ENCODE results near the gene DDA1. TPM values are rescaled to one million over a fixed set of nuclear protein-coding genes. Genes with fewer than 3 reads are reported as not detected.
A peak's percentile ranks its signal among the peaks of the same experiment; 100 is the strongest.

Gene DDA1
- total RNA-seq, 1 donor from 2014 or later: 21.9 TPM

- Mint-ChIP-seq H3K9me3 (no peaks in the 10 kb centered on the region), H3K27ac (no peak overlapping the region), H3K4me1 (no peaks in the 10 kb centered on the region), H3K4me3 (no peak overlapping the region), H3K27me3 (ENCODE audit: insufficient read depth, low read depth) (peaks cover 5% of the 10 kb centered on the region), H3K36me3 (peaks cover 13% of the 10 kb centered on the region)
- Histone ChIP-seq H3F3A (ENCODE audit: low read depth) (peaks cover 12% of the 10 kb centered on the region), H3K9me3 (ENCODE audit: low read depth) (no peaks in the 10 kb centered on the region), H3K4me3 (no peak overlapping the region), H2AFZ (replicated peaks) (no peak overlapping the region), H3K27ac (no peak overlapping the region), H3K27me3 (no peaks in the 10 kb centered on the region), H4K20me1 (ENCODE audit: low read depth) (no peaks in the 10 kb centered on the region), H3K36me3 (no peaks in the 10 kb centered on the region), H3K79me2 (ENCODE audit: low read depth) (no peaks in the 10 kb centered on the region), H3K9ac (no peak overlapping the region), H3K4me2 (no peak overlapping the region), H3K4me1 (no peaks in the 10 kb centered on the region)
- no peak for DNase-seq (ENCODE audit: low spot score)
- no peak for TF ChIP-seq EZH2 (IDR thresholded peaks at IDR 0.05)
- TF ChIP-seq EZH2phosphoT487 (IDR thresholded peaks at IDR 0.05): no peak
- TF ChIP-seq CTCF (IDR thresholded peaks at IDR 0.05): no peak
These were observed 33.8 kb upstream of the DDA1 start for GRCh38 chr19:17275441-17276175.

GRCh38 chr19:17279436-17279835 is 29.9 kb upstream of the DDA1 start:
- H3K27me3 ChIP-seq: peaks cover 18% of the 10 kb centered on the region
- H3K9ac ChIP-seq: no peak overlapping the region
- H3K4me3 ChIP-seq: no peak overlapping the region
- Mint-ChIP-seq H3K27me3 (ENCODE audit: insufficient read depth, low read depth) (peaks cover 10% of the 10 kb centered on the region), H3K9me3 (no peaks in the 10 kb centered on the region), H3K27ac (no peak overlapping the region), H3K36me3 (peaks cover 7% of the 10 kb centered on the region), H3K4me1 (peaks cover 5% of the 10 kb centered on the region), H3K4me3 (peak overlapping the region; percentile 41)
- H3K36me3 ChIP-seq: no peaks in the 10 kb centered on the region
- no peak for TF ChIP-seq EZH2phosphoT487 (IDR thresholded peaks at IDR 0.05)
- no peak for TF ChIP-seq CTCF (IDR thresholded peaks at IDR 0.05)
- no peak for TF ChIP-seq EZH2 (IDR thresholded peaks at IDR 0.05)
- no peak overlapping the region for H2AFZ ChIP-seq (replicated peaks)
- H3K27ac ChIP-seq: no peak overlapping the region
- H4K20me1 ChIP-seq (ENCODE audit: low read depth): no peaks in the 10 kb centered on the region
- no peaks in the 10 kb centered on the region for H3K4me1 ChIP-seq
- no peaks in the 10 kb centered on the region for H3K9me3 ChIP-seq (ENCODE audit: low read depth)
- DNase-seq (ENCODE audit: low spot score): no peak
- H3K79me2 ChIP-seq (ENCODE audit: low read depth): no peaks in the 10 kb centered on the region
- H3K4me2 ChIP-seq: no peak overlapping the region
- H3F3A ChIP-seq (ENCODE audit: low read depth): peaks cover 25% of the 10 kb centered on the region

GRCh38 chr19:17281391-17282304 is 27.7 kb upstream of the DDA1 start, which contains the start of gene ANKLE1:
ANKLE1 (plus strand) TSS chr19:17281901; CDS start chr19:17281921, 20 bp downstream.
- Histone ChIP-seq H4K20me1 (ENCODE audit: low read depth) (no peaks in the 10 kb centered on the region), H3K27me3 (peaks cover 18% of the 10 kb centered on the region), H3K9ac (no peak within 1 kb of the TSS), H3K4me2 (peak within 1 kb of the TSS; percentile 73), H3F3A (ENCODE audit: low read depth) (peaks cover 25% of the 10 kb centered on the region), H3K27ac (no peak within 1 kb of the TSS), H3K4me1 (no peaks in the 10 kb centered on the region), H3K79me2 (ENCODE audit: low read depth) (no peaks in the 10 kb centered on the region), H3K4me3 (peak within 1 kb of the TSS; percentile 40), H3K9me3 (ENCODE audit: low read depth) (no peaks in the 10 kb centered on the region), H2AFZ (replicated peaks) (peak within 1 kb of the TSS; percentile 58), H3K36me3 (no peaks in the 10 kb centered on the region)
- Mint-ChIP-seq H3K27me3 (ENCODE audit: insufficient read depth, low read depth) (peaks cover 10% of the 10 kb centered on the region), H3K36me3 (peaks cover 5% of the 10 kb centered on the region), H3K4me3 (peak within 1 kb of the TSS; percentile 86), H3K27ac (no peak within 1 kb of the TSS), H3K9me3 (no peaks in the 10 kb centered on the region), H3K4me1 (peaks cover 5% of the 10 kb centered on the region)
- TF ChIP-seq EZH2phosphoT487 (IDR thresholded peaks at IDR 0.05) (no peak), CTCF (IDR thresholded peaks at IDR 0.05) (no peak), EZH2 (IDR thresholded peaks at IDR 0.05) (peak; percentile 45)
- peak; percentile 54 for DNase-seq (ENCODE audit: low spot score)
